GM06990 (cell line): ENCODE data around the gene PPM1E.

ENCODE experiments used
- DNase-seq: peaks from one replicate; pipeline ENCODE4 v3.0.0-alpha.2; 2011; ENCODE audit not compliant: insufficient read length; ENCODE audit errors: extremely low read depth
- H3K27me3 ChIP-seq: replicated peaks from 2 replicates; pipeline ENCODE4 v1.6.0; 2011; ENCODE audit warnings: low read length; ENCODE audit not compliant: control insufficient read depth, insufficient read depth
- H3K36me3 ChIP-seq: 2 replicates; pipeline ENCODE4 v1.5.1; 2011; ENCODE audit warnings: low read length; ENCODE audit not compliant: control insufficient read depth, insufficient read depth
- H3K4me3 ChIP-seq: replicated peaks from 2 replicates; pipeline ENCODE4 v1.5.1; 2011; ENCODE audit warnings: low read depth, mild to moderate bottlenecking, control low read depth, low read length
- CTCF ChIP-seq: IDR thresholded peaks from 2 replicates; pipeline ENCODE4 v1.5.1; 2011; ENCODE audit warnings: low read length, control low read depth, mild to moderate bottlenecking, inconsistent platforms; ENCODE audit not compliant: insufficient read depth, poor library complexity, severe bottlenecking

The PPM1E gene

DNA sequence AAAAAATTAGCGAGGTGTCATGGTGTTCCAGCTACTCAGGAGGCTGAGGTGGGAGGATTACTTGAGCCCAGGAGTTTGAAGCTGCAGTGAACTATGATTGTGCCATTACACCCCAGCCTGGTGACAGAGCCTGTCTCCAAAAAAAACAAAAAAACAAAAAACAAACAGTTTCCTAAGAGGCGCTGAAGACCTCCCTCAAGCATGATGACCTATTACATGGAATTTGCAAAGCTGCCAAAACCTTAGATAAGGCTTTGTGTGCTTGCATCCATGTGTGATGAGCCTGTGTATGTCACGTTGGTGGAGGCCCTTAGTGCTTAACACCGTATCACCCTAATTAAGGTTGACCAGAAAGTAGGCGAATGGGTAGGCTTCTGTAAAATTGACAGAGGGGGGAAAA, 143.5 kb downstream of the PPM1E start:
- no peak overlapping the region for H3K4me3 ChIP-seq
- TF ChIP-seq CTCF: no peak
- no peaks in the 10 kb centered on the region for H3K27me3 ChIP-seq
- no peak for DNase-seq
- no peaks in the 10 kb centered on the region for H3K36me3 ChIP-seq

DNA sequence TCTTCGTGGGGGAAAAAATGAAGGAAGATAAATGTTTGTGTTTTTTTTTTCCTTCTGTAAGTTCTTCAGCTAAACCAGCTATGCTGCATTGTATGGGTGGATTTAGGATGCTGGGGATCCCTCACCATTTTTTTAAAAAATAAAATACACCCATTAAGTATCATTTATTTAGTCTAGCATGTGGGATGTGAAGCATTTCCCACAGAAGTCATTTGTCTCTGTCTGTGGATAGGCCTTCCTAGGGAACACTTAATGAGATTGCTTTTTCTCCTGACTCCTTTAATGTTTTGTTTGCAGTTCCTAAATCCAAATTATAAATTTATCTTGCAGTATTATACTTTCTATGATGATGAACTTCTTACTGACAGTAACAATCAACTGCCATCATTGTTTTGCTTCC, 146.7 kb downstream of the PPM1E start:
- no peak for TF ChIP-seq CTCF

GRCh38 chr17:58911741-58912343, 156.2 kb downstream of the PPM1E start:
- H3K4me3 ChIP-seq: no peak overlapping the region
- DNase-seq: no peak
- H3K36me3 ChIP-seq: no peaks in the 10 kb centered on the region
- no peaks in the 10 kb centered on the region for H3K27me3 ChIP-seq
- no peak for TF ChIP-seq CTCF

More for the DNA sequence above, 146.7 kb downstream of the PPM1E start:
- DNase-seq: no peak
- no peaks in the 10 kb centered on the region for H3K36me3 ChIP-seq
- H3K27me3 ChIP-seq: no peaks in the 10 kb centered on the region
- no peak overlapping the region for H3K4me3 ChIP-seq

DNA sequence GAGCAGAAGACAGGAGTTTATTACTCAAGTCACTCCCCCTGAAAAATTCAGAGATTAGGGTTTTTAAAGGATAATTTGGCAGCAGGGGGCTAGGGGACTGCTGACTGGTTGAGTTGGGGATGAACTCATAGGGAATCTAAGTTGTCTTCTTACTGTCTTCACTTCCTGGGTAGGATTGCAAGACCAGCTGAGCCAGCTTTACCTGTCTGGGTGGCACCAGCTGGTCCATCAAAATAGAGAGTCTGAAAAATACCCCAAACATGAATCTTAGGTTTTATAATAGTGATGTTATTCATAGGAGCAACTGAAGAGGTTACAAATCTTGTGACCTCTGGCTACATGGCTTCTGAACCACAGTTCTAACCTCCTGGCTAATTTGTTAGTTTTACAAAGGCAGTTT, 157.9 kb downstream of the PPM1E start:
- Histone ChIP-seq H3K36me3 (no peaks in the 10 kb centered on the region), H3K4me3 (no peak overlapping the region), H3K27me3 (no peaks in the 10 kb centered on the region)
- no peak for TF ChIP-seq CTCF
- no peak for DNase-seq

- no peaks in the 10 kb centered on the region for H3K27me3 ChIP-seq
- DNase-seq: no peak
- H3K4me3 ChIP-seq: no peak overlapping the region
- no peaks in the 10 kb centered on the region for H3K36me3 ChIP-seq
- no peak for TF ChIP-seq CTCF
These were observed 158.5 kb downstream of the PPM1E start for GRCh38 chr17:58913971-58914769.
